Activated CD8-positive, alpha-beta memory T cell treated with anti-CD3 and anti-CD28 coated beads, Interleukin-2, amount 50 U/mL, for 48 hours (primary cell): ENCODE measurements around the gene ASPG.

Source experiments
- DNase-seq: peaks from one replicate; pipeline ENCODE4 v3.0.0-alpha.2; 2020

Gene ASPG

DNA sequence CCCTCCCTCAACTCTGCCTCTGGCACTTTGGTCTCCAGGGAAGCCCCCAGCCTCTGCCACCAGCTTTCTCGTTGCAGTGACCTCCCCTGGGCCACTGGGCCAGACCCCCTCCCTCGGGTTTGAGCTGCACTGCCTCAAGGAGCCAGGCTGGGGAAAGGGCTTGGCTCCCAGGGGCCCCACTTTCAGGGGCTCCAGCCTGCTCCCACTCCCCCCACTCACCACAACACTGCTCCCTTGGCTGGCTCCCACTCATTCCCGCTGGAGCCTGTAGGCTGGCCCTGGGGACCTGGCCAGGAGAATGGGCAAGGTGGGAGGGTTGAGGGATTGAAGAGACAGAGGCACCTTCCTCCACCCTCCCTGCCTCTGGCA lies 33.6 kb downstream of the ASPG start:
- no peak for DNase-seq

- no peak for DNase-seq
Observed at GRCh38 chr14:104119488-104120251, 34.2 kb downstream of the ASPG start.

DNA sequence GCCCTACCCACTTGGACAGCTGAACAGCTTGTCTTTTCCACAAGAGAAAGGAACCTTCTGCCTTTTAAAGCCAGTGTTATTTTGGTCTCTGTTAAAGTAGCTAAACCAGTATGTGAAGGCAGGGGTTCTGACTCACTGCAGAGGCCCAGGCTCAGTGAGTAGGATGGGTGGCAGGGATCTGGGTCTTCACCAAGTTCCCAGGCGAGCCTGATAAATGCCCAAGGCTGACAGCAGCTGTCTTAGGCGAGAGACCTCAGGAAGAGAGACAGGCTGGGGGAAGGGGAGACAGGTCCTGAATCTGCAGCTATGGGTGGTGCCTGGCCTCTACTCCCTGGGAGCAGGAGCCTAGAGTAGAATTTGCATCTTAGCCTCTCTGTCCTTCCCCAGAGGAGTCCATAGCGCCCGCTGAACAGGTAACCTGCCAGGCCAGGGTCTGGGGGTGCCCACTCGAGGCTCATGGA lies 34.8 kb downstream of the ASPG start:
- DNase-seq, result no peak

DNA sequence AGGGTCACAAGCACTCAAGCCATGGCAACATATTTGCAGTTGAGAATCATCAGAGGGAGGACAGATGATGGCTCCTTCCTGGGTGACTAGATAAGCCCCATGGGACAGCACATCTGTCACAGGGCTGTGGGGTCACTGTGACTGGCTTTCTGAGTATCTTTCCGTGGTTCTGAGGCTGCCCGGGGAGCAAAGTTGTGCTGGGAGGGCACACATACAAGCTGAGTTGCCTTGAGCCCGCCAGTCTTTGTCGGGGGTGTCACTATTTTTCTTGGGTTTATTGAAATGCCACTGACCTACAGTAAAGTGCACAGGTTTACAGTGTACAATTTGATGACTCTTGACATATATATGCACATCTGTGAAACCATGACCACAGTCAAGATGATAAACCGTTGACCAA lies 35.6 kb downstream of the ASPG start:
- no peak for DNase-seq

DNA sequence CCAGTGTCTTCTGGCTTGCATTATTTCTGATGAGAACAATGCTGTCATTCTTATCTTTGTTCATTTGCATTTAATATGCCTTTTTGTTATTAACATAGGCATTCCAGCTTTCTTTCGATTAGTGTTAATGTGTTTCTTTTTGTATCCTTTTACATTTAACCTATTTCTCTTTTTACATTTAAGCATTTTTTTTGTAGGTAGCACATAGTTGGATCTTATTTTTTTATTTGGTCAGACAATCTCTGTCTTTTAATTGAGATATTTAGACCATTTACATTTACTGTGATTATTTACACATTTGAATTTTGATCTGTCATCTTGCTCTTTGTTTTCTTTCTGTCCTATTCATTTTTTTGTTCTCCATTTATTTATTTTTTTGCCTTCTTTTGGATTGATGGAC lies 38.4 kb downstream of the ASPG start:
- DNase-seq, result no peak

GRCh38 chr14:104125011-104125410 lies 39.5 kb downstream of the ASPG start:
- no peak for DNase-seq

DNA sequence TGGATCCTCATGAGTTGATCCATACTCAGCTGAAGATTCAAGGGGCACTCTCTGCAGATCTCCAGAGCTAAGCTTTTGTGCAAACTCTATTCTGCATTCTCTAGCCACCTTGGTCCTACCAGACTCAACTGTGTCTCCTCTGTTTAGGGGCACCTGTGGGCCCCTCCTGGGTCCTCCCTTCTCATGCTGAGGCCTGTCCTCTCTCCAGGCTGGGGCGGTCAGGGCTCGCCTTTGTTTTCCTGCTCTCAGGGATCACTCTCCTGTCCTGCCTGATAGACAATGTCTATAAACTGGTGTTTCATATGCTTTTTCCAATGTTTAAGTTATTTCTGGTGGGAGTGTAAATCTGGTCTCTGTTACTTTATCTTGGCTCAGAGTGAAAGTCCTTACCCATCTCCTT lies 41.3 kb downstream of the ASPG start:
- no peak for DNase-seq

DNA sequence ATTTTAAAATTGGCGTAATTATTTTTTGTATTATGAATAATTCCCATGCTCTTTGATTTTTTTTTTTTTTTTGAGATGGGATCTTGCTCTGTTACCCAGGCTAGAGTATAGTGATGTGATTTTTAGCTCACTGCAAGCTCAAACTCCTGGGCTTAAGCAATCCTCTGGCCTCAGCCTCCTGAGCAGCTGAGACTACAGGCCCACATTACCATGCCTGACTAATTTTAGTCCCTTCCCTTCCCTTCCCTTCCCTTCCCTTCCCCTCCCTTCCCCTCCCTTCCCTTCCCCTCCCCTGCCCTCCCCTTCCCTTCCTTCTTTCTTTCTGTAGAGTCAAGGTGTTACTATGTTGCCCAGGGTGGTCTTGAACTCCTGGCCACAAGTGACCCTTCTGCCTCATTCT lies 43.5 kb downstream of the ASPG start:
- DNase-seq, result no peak

GRCh38 chr14:104129556-104129955 lies 44.1 kb downstream of the ASPG start:
- DNase-seq, result no peak

- no peak for DNase-seq
Observed at GRCh38 chr14:104130974-104131651, 45.6 kb downstream of the ASPG start.

- DNase-seq, result no peak
Observed at GRCh38 chr14:104131968-104132732, 46.6 kb downstream of the ASPG start.

GRCh38 chr14:104132981-104133380 lies 47.5 kb downstream of the ASPG start:
- no peak for DNase-seq

- DNase-seq, result no peak
Observed at GRCh38 chr14:104133496-104133895, 48.0 kb downstream of the ASPG start.

- no peak for DNase-seq
Observed at GRCh38 chr14:104134061-104134965, 48.8 kb downstream of the ASPG start.

- no peak for DNase-seq
Observed at GRCh38 chr14:104135121-104135903, 49.8 kb downstream of the ASPG start.

GRCh38 chr14:104135904-104136471 lies 50.5 kb downstream of the ASPG start:
- DNase-seq, result no peak

DNA sequence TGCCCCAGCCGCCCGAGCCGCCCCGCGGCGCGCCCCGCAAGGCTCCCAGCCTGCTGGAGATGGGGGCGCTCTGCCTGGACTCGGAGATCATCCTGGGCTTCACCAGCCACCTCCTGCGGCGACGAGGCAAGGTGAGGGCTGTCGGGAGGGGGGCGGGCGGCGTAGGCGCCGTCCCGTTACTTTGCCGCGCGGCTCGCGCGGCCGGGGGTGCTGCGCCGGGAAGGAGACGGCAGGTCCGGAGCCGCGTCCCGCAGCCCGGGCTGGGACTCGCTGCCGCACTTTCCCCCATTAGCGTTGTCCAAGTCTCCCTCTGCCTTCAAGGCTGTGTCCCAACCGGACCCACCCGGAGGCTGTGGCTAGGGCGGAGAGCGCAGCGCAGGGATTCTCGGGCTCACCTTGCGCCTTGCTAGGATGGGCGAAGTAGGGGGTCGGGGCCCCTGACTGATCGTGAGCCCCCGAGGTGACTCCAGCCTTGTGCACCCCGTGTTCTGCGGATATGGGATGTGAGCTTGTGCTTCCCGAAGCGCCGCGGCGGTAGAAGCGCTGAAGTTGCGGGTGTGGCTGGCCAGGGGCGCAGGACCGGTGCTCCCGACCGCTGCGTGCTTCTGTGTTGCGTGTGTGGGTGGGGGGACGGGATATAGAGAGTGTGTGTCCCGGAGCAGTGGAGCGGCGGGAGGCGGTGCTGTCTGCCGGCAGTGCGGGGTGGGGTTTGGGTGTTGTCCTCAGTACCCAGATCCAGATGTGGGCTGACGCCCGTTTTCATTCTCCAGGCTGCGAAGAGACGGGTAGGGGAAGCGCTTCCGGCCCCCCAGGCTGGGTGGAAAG lies 51.2 kb downstream of the ASPG start:
- DNase-seq, result no peak

DNA sequence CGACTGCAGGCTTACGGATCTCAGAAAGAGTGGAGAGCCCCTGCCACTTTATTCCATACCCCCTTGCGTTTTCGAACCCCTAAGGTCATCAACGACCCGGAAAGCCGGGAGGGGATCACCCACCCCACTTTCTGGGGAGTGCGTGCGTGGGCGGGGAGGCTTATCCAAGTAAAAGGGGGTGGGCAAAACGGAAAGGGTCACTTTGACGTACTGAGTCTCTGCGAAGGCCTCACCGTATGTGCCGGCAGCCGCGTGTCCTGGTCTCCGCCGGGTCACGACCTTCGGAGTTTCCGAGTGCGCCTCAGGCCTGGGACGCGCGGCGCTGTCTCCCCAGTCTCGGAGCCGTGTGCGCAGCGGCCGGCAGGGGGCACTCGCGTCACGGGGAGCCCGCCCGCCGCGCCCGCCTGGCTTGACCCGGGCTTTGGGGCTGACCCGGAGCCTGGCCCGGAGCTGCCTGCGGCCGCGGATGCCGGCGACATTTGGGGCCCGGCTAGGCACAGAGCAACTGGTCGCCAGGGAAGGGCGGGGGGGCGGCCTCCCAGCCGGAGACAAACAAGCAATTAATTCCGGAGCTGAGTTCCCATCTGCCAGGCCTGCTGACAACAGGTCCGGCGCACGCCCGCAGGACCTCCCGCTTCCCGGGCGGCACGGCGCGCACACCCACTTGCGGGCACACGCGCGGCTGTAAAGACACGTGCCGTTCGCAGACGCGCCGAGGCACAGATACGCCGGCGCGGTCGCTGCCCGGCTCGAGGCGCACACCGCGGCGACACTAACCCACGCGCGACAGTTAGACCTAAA lies 52.0 kb downstream of the ASPG start:
- DNase-seq, result peak; percentile 93

- DNase-seq, result peak; percentile 71
Observed at GRCh38 chr14:104138098-104138717, 52.7 kb downstream of the ASPG start, which contains the start of gene KIF26A. TSS of gene KIF26A (plus strand) at chr14:104138587. CDS start at chr14:104138723, 136 bp downstream.
